Measurements from ENCODE around the gene RALGAPA2. TPM values are rescaled to one million over a fixed set of nuclear protein-coding genes. Genes with fewer than 3 reads are reported as not detected.

Gene RALGAPA2
- polyA plus RNA-seq, 1 experiment: 2.2 TPM

- H3K27ac ChIP-seq (ENCODE audit: low read depth, low read length): no peak overlapping the region
- ChIA-PET POLR2A (no interaction called here), CTCF (interaction anchor here (3.1 kb wide), 1 partner anchor 19 kb away, joined by 26 read pairs; no protein-coding TSS in a partner anchor)
- H3K27me3 ChIP-seq (ENCODE audit: control insufficient read depth, insufficient read depth, low read length): no peaks in the 10 kb centered on the region
- H3K4me3 ChIP-seq (ENCODE audit: low read depth, low read length): no peak overlapping the region
- no peaks in the 10 kb centered on the region; the same call in 1 of the 2 replicates for H3K9me3 ChIP-seq (ENCODE audit: control insufficient read depth, insufficient read depth, low read length)
- TF ChIP-seq CTCF (IDR thresholded peaks at IDR 0.05; ENCODE audit: low read depth, low read length): no peak
- no peak for DNase-seq (ENCODE audit: low read depth, low spot score)
These were observed 100.2 kb downstream of the RALGAPA2 start for GRCh38 chr20:20612251-20612650.

- H3K27ac ChIP-seq (ENCODE audit: low read depth, low read length): no peak overlapping the region
- CTCF ChIA-PET: interaction anchor here (0.5 to 3.1 kb wide), 4 partner anchors 14 to 862 kb away, joined by 3 to 26 read pairs (median 4); no protein-coding TSS in a partner anchor
- POLR2A ChIA-PET: no interaction called here
These were observed 101.3 kb downstream of the RALGAPA2 start for GRCh38 chr20:20611167-20611566.

GRCh38 chr20:20609522-20609921 is 102.9 kb downstream of the RALGAPA2 start:
- TF ChIP-seq CTCF (IDR thresholded peaks at IDR 0.05; ENCODE audit: low read depth, low read length): no peak
- H3K27ac ChIP-seq (ENCODE audit: low read depth, low read length): no peak overlapping the region
- H3K4me3 ChIP-seq (ENCODE audit: low read depth, low read length): no peak overlapping the region
- no peaks in the 10 kb centered on the region; the same call in 1 of the 2 replicates for H3K9me3 ChIP-seq (ENCODE audit: control insufficient read depth, insufficient read depth, low read length)
- CTCF ChIA-PET: interaction anchor here (0.6 to 3.1 kb wide), 2 partner anchors 16 to 34 kb away, joined by 3 to 26 read pairs; no protein-coding TSS in a partner anchor
- DNase-seq (ENCODE audit: low read depth, low spot score): no peak
- H3K27me3 ChIP-seq (ENCODE audit: control insufficient read depth, insufficient read depth, low read length): no peaks in the 10 kb centered on the region
- POLR2A ChIA-PET: no interaction called here

More at GRCh38 chr20:20611167-20611566, 101.3 kb downstream of the RALGAPA2 start:
- Histone ChIP-seq H3K4me3 (ENCODE audit: low read depth, low read length) (no peak overlapping the region), H3K27me3 (ENCODE audit: control insufficient read depth, insufficient read depth, low read length) (no peaks in the 10 kb centered on the region), H3K9me3 (ENCODE audit: control insufficient read depth, insufficient read depth, low read length) (no peaks in the 10 kb centered on the region; the same call in 1 of the 2 replicates)
- no peak for DNase-seq (ENCODE audit: low read depth, low spot score)
- no peak for TF ChIP-seq CTCF (IDR thresholded peaks at IDR 0.05; ENCODE audit: low read depth, low read length)

- no peak overlapping the region for H3K27ac ChIP-seq (ENCODE audit: low read depth, low read length)
- CTCF ChIA-PET: interaction anchor here (0.5 to 0.6 kb wide), 2 partner anchors 14 to 591 kb away, joined by 3 to 4 read pairs; partner anchors contain the start of gene NAA20
- H3K9me3 ChIP-seq (ENCODE audit: control insufficient read depth, insufficient read depth, low read length): no peaks in the 10 kb centered on the region; the same call in 1 of the 2 replicates
- no peak for DNase-seq (ENCODE audit: low read depth, low spot score)
- no peak overlapping the region for H3K4me3 ChIP-seq (ENCODE audit: low read depth, low read length)
- no peak for TF ChIP-seq CTCF (IDR thresholded peaks at IDR 0.05; ENCODE audit: low read depth, low read length)
- POLR2A ChIA-PET: interaction anchor here (0.6 kb wide), 1 partner anchor 40 kb away, joined by 4 read pairs; no protein-coding TSS in a partner anchor
- no peaks in the 10 kb centered on the region for H3K27me3 ChIP-seq (ENCODE audit: control insufficient read depth, insufficient read depth, low read length)
These were observed 103.8 kb downstream of the RALGAPA2 start for GRCh38 chr20:20608641-20609040.

- no peak for TF ChIP-seq CTCF (IDR thresholded peaks at IDR 0.05; ENCODE audit: low read depth, low read length)
- Histone ChIP-seq H3K27me3 (ENCODE audit: control insufficient read depth, insufficient read depth, low read length) (no peaks in the 10 kb centered on the region), H3K9me3 (ENCODE audit: control insufficient read depth, insufficient read depth, low read length) (no peaks in the 10 kb centered on the region), H3K27ac (ENCODE audit: low read depth, low read length) (no peak overlapping the region), H3K4me3 (ENCODE audit: low read depth, low read length) (no peak overlapping the region)
- no peak for DNase-seq (ENCODE audit: low read depth, low spot score)
- CTCF ChIA-PET: interaction anchor here (0.6 to 1.1 kb wide), 2 partner anchors 14 to 15 kb away, joined by 3 to 4 read pairs; no protein-coding TSS in a partner anchor
- POLR2A ChIA-PET: no interaction called here
These were observed 104.4 kb downstream of the RALGAPA2 start for GRCh38 chr20:20608041-20608440.
